Measurements from ENCODE around the gene SP8. TPM values are rescaled to one million over a fixed set of nuclear protein-coding genes. Genes with fewer than 3 reads are reported as not detected.

The SP8 gene
- total RNA-seq, 2 donors from 2014 or later, result not detected

DNA sequence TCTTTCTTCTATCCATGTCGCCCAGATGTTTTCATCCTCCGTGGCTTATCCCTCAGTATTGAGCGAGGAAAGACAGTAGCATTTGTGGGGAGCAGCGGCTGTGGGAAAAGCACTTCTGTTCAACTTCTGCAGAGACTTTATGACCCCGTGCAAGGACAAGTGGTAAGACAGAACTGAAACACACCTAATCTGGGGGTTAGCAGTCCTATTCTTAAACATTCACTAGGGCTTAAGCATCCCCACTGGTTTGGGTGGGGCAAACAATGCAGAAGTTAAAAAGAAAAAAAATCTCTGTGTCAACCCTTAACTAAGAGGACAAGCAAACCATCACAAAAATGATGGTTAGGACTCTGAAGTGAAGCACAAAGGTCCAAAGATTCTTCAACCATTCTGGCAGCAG is 43.8 kb downstream of the SP8 start:
- intact Hi-C loops (cut with DNase I), result no loop called here
- Histone ChIP-seq H3K27ac (no peak overlapping the region), H3K4me3 (no peak overlapping the region), H3K27me3 (no peaks in the 10 kb centered on the region), H3K36me3 (replicated peaks in 1 of 2; ENCODE audit: insufficient read depth in 1 of 2, low read depth in 2 of 2) (no peaks in the 10 kb centered on the region), H3K9me3 (no peaks in the 10 kb centered on the region), H3K4me1 (no peaks in the 10 kb centered on the region)
- 46 to 51% methylated on average over 5 of the region's 5 CpGs for WGBS, 2 donors
- DNase-seq, result no peak
- TF ChIP-seq POLR2A (IDR thresholded peaks at IDR 0.05), result no peak
- TF ChIP-seq, protein P1, sequence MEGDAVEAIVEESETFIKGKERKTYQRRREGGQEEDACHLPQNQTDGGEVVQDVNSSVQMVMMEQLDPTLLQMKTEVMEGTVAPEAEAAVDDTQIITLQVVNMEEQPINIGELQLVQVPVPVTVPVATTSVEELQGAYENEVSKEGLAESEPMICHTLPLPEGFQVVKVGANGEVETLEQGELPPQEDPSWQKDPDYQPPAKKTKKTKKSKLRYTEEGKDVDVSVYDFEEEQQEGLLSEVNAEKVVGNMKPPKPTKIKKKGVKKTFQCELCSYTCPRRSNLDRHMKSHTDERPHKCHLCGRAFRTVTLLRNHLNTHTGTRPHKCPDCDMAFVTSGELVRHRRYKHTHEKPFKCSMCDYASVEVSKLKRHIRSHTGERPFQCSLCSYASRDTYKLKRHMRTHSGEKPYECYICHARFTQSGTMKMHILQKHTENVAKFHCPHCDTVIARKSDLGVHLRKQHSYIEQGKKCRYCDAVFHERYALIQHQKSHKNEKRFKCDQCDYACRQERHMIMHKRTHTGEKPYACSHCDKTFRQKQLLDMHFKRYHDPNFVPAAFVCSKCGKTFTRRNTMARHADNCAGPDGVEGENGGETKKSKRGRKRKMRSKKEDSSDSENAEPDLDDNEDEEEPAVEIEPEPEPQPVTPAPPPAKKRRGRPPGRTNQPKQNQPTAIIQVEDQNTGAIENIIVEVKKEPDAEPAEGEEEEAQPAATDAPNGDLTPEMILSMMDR (IDR thresholded peaks at IDR 0.05), result no peak
- no peak for ATAC-seq

DNA sequence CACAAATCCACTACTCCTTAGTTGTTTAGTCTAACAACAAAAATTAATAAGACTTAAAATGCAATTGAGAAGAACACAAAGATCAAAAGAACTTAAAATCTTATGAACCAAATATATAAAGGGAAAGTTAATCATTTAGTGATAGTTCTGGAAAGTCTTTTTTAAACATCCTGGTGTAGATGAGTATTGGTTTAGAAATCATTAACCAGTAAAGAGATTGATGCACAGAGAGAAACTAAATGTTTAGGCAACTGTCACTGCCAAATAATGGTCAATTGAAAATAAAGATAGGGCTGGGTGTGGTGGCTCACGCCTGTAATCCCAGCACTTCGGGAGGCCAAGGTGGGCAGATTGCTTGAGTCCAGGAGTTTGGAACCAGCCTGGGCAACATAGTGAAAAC is 44.9 kb downstream of the SP8 start:
- no peak for ATAC-seq
- H3K36me3 ChIP-seq (replicated peaks in 1 of 2; ENCODE audit: insufficient read depth in 1 of 2, low read depth in 2 of 2), result no peaks in the 10 kb centered on the region
- H3K27me3 ChIP-seq, result no peaks in the 10 kb centered on the region
- H3K4me3 ChIP-seq, result no peak overlapping the region
- no peak overlapping the region for H3K27ac ChIP-seq
- WGBS, 2 donors, result 66 to 79% methylated on average over 2 of the region's 2 CpGs
- no peaks in the 10 kb centered on the region for H3K9me3 ChIP-seq
- DNase-seq, result no peak
- intact Hi-C loops (cut with DNase I), result no loop called here
- no peak for TF ChIP-seq POLR2A (IDR thresholded peaks at IDR 0.05)
- TF ChIP-seq, protein P1 (IDR thresholded peaks at IDR 0.05), result no peak
- H3K4me1 ChIP-seq, result no peaks in the 10 kb centered on the region

DNA sequence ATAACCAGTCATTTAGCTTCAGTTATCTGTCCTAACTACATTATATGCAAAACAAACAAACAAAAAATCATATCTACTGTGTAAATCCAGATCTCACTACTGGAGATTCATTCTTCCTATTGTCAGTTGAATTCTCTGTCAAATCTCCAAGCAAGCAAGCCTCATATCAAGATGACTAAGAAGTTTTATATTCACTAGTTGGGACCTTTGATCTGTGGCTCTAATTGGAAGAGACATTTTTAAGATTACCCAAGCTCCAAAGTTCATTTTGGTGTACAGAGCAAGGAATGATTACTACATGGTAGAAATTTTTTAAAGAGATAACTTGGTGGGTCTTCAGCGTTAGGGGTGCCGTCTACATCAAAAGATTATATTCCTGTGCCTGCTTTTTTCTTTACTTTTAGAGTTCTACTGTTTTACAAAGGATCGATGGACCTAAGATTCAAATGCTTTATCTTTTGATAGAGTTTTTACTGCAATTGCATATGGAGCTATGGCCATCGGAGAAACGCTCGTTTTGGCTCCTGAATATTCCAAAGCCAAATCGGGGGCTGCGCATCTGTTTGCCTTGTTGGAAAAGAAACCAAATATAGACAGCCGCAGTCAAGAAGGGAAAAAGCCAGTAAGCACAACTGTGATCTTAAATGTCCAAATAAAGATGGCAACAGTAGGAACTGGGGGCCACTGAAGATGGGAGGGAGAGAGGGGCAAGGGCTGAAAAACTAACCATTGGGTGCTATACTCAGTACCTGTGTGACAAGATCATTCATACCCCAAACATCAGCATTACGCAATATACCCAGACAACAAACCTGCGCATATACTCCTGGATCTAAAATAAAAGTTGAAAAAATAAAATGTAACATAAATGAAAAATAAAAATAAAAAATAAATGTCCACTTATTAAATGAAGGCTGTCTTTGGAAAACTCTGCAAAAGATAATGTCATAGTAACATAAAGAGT is 47.9 kb downstream of the SP8 start:
- Histone ChIP-seq H3K27me3 (no peaks in the 10 kb centered on the region), H3K9me3 (no peaks in the 10 kb centered on the region), H3K27ac (no peak overlapping the region), H3K4me1 (no peaks in the 10 kb centered on the region), H3K4me3 (no peak overlapping the region), H3K36me3 (replicated peaks in 1 of 2; ENCODE audit: insufficient read depth in 1 of 2, low read depth in 2 of 2) (no peaks in the 10 kb centered on the region)
- 74 to 80% methylated on average over 11 of the region's 11 CpGs for WGBS, 2 donors
- TF ChIP-seq, protein P1 (IDR thresholded peaks at IDR 0.05), result no peak
- no peak for TF ChIP-seq POLR2A (IDR thresholded peaks at IDR 0.05)
- intact Hi-C loops (cut with DNase I), result no loop called here
- ATAC-seq (no peak), DNase-seq (no peak)

DNA sequence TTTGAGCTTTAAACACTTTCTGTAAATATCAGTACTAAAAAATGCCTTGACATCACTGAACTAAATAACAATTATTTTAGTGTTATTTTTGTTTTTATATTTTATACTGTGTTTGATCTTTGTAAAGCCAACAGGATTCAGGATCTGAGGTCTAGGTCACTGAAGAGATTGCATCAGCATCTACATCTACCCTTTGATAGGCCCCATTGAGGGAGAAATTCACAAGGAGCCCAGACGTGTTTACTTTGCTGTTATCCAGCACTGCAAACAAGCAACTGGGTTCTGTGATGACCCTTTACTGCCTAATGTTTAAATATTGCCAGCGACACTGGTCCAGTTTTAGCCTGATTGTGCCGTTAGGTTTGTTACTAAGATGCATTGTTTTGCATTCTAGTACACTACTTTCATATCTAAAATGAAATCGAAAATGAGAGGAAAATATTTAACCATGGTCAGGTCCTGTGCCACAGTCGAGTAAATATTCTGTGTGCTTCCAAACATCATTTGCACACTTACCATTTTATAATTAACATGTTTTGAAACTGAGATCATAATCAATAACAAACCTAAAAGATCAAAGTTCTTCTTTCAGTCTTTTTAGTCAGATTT is 48.7 kb downstream of the SP8 start:
- intact Hi-C loops (cut with DNase I), result no loop called here
- TF ChIP-seq, protein P1 (IDR thresholded peaks at IDR 0.05), result no peak
- TF ChIP-seq POLR2A (IDR thresholded peaks at IDR 0.05), result no peak
- H3K9me3 ChIP-seq, result no peaks in the 10 kb centered on the region
- no peaks in the 10 kb centered on the region for H3K27me3 ChIP-seq
- WGBS, 2 donors, result 24% methylated on average over 5 of the region's 5 CpGs
- H3K4me3 ChIP-seq, result no peak overlapping the region
- no peak for ATAC-seq
- no peak for DNase-seq
- no peaks in the 10 kb centered on the region for H3K4me1 ChIP-seq
- H3K27ac ChIP-seq, result no peak overlapping the region
- H3K36me3 ChIP-seq (replicated peaks in 1 of 2; ENCODE audit: insufficient read depth in 1 of 2, low read depth in 2 of 2), result no peaks in the 10 kb centered on the region

Data from body of pancreas (tissue), 4 donors.